ENCODE measurements around the gene IL23A.

DNA sequence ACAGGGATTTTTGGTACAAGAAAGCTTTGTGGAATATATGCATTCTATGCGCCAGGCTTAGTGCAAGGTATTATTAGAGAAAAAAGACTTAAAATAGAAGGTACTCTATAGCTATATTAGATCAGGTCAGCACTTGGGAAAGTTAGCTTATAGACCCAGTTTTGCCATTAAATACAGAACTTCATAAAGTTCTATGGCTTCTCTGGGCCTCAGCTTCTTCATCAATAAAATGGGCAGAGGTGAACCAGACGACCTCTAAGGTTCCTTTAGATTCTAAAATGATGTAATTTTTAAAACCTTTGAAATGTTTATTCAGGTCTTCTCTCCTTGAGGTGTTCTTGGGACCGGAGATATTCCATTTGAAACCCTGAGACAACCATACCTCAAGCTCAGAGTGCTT lies 30.0 kb upstream of the IL23A start:
- TF ChIP-seq EP300 (IDR thresholded peaks at IDR 0.05) = no peak
- TF ChIP-seq POLR2A (IDR thresholded peaks at IDR 0.05) = no peak
- TF ChIP-seq, protein P1, sequence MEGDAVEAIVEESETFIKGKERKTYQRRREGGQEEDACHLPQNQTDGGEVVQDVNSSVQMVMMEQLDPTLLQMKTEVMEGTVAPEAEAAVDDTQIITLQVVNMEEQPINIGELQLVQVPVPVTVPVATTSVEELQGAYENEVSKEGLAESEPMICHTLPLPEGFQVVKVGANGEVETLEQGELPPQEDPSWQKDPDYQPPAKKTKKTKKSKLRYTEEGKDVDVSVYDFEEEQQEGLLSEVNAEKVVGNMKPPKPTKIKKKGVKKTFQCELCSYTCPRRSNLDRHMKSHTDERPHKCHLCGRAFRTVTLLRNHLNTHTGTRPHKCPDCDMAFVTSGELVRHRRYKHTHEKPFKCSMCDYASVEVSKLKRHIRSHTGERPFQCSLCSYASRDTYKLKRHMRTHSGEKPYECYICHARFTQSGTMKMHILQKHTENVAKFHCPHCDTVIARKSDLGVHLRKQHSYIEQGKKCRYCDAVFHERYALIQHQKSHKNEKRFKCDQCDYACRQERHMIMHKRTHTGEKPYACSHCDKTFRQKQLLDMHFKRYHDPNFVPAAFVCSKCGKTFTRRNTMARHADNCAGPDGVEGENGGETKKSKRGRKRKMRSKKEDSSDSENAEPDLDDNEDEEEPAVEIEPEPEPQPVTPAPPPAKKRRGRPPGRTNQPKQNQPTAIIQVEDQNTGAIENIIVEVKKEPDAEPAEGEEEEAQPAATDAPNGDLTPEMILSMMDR (IDR thresholded peaks at IDR 0.05) = no peak

Measured in tibial nerve (tissue), 4 donors.